AG10803 (cell line): ENCODE data around the gene COX6A2.

Source experiments
- DNase-seq: peaks from one replicate; pipeline ENCODE4 v3.0.0; 2010; ENCODE audit warnings: low read depth
- H3K4me3 ChIP-seq: 2 replicates; pipeline ENCODE4 v1.5.1; 2011; ENCODE audit warnings: mild to moderate bottlenecking, low read length, control low read depth
- TF ChIP-seq, protein P1 (sequence below): conservative IDR thresholded peaks from 2 replicates; pipeline ENCODE4 v1.5.1; 2011; ENCODE audit warnings: mild to moderate bottlenecking, low read length, control low read depth, inconsistent platforms

The COX6A2 gene

DNA sequence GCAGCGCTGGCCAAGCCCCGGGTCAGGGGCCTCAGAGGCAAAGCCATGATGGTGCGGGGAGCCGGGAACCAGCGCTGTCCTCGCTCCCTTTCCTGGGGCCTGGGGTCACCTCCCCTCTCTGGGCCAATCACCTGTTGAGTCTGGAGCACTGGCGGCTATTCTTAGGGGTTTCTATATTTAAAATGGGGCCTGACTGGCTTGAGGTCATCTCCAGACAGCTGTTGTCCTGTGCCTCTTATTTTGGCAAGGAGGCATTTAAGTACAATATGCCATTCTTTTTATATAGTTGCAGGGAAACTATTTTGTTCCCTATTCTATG, at the start of gene COX6A2:
Gene COX6A2, minus strand, starts transcription at position 82 of the 319 bp plus-strand sequence. Its CDS starts 35 bp downstream, at position 47.
- H3K4me3 ChIP-seq: peak within 1 kb of the TSS; percentile 42

GRCh38 chr16:31477220-31478216, 49.4 kb upstream of the COX6A2 start:
- H3K4me3 ChIP-seq: no peak overlapping the region
- TF ChIP-seq, protein P1, sequence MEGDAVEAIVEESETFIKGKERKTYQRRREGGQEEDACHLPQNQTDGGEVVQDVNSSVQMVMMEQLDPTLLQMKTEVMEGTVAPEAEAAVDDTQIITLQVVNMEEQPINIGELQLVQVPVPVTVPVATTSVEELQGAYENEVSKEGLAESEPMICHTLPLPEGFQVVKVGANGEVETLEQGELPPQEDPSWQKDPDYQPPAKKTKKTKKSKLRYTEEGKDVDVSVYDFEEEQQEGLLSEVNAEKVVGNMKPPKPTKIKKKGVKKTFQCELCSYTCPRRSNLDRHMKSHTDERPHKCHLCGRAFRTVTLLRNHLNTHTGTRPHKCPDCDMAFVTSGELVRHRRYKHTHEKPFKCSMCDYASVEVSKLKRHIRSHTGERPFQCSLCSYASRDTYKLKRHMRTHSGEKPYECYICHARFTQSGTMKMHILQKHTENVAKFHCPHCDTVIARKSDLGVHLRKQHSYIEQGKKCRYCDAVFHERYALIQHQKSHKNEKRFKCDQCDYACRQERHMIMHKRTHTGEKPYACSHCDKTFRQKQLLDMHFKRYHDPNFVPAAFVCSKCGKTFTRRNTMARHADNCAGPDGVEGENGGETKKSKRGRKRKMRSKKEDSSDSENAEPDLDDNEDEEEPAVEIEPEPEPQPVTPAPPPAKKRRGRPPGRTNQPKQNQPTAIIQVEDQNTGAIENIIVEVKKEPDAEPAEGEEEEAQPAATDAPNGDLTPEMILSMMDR: no peak
- no peak for DNase-seq

More for the DNA sequence above, at the start of gene COX6A2:
- no peak for DNase-seq
- TF ChIP-seq, protein P1: no peak

DNA sequence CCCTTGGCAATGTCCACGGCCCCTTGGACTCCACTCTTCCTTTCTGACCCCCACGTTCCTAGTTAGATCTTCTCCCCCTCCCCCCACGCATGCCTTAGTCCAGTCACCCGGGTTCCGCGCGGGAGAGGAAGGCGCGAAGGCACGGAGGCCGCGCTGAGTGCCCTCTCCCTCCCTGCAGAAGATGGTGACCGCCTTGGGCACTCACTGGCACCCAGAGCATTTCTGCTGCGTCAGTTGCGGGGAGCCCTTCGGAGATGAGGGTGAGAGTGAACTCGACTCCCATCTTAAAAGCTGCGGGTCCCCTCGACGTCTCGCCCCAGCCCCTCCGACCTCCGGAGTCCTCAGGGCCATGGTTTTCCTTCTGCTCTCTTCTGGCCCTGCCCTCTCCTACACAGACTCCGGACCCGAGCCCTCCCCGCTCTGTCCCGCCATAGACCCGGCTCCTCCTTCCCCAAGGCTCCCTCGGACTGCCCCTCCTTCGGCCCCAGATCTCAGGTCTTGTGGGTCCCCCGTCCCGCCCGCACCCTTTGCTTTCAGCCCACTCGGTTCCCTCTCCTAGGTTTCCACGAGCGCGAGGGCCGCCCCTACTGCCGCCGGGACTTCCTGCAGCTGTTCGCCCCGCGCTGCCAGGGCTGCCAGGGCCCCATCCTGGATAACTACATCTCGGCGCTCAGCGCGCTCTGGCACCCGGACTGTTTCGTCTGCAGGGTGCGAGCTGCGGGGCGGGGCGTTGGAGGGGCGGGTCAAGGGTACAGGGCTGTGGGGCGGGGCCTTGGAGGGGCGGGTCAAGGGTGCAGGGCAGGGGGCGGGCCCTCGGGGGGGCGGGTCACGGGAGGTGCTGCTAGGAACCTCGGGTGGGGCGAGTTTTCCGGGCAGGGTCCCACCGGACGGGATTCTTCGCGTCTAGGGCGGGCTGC, 48.4 kb upstream of the COX6A2 start:
- H3K4me3 ChIP-seq: no peak overlapping the region
- DNase-seq: no peak
- TF ChIP-seq, protein P1: no peak

DNA sequence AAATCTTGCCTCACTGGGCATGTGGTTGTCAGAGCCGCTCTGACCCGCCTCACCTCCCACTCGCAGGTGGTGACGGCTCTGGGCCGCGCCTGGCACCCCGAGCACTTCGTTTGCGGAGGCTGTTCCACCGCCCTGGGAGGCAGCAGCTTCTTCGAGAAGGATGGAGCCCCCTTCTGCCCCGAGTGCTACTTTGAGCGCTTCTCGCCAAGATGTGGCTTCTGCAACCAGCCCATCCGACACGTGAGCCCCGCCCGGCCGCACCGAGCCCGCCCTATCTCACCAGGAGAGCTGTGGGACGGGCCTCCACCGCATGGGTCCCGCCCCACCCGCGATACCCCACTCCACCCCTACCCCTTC, 47.8 kb upstream of the COX6A2 start:
- no peak overlapping the region for H3K4me3 ChIP-seq
- TF ChIP-seq, protein P1: no peak
- DNase-seq: no peak

DNA sequence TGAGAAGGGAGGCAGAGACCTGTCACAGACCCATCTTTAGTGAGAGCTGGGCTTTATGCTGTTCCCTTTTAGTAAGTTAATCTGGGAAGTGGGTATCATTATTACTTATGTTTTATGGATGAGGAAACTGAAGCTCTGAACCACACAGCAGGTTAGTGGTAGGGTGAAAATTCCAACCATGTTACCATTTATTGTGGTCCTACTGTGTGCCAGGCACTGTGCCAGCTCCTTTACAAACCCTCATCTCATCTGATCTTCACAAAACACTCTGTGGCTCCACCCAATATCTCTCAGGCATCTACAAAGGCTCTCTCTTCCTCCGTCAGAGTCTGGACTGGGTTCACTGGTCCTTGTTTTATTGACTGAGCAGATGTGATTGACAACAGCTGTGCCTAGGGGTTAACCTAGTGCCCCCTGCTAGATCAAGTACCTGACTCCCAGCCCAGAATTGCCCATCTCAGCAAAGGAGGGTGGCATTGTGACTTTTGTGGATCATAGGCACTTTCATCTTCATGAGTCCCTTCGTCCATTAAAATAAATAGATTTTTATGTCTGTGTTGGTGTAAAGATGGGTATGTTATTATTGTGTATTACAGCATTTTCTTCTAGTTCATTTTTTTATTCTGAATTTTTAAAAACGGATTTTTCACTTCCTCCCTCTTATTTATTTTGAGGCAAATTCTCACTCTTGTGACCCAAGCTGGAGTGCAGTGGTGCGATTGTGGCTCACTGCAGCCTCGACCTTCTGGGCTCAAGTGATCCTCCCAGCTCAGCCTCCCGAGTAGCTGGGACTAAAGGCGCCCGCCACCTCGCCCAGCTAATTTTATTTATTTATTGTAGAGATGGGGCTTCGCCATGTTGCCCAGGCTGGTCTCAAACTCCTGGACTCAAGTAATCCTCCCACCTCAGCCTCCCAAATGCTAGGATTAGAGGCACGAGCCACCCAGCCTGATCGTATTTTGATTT, 46.9 kb upstream of the COX6A2 start:
- TF ChIP-seq, protein P1: no peak
- H3K4me3 ChIP-seq: no peak overlapping the region
- no peak for DNase-seq

DNA sequence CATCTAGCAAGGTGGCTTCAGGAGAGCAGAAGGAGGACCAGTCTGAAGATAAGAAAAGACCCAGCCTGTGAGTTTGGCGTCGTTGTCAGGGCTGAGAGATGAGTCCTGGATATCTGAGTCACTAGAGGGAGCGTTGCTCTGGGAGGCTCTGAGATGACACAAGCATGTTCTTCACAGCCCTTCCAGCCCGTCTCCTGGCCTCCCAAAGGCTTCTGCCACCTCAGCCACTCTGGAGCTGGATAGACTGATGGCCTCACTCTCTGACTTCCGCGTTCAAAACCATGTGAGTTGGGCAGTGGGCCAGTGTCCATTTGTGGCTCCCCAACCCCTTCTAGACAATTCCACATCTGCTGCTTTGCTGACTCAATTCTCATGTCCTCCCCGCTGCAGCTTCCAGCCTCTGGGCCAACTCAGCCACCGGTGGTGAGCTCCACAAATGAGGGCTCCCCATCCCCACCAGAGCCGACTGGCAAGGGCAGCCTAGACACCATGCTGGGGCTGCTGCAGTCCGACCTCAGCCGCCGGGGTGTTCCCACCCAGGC, 46.1 kb upstream of the COX6A2 start:
- peak; percentile 91 for DNase-seq
- no peak overlapping the region for H3K4me3 ChIP-seq
- TF ChIP-seq, protein P1: no peak; the same call in 1 of the 2 replicates
